GM10248 (cell line): Measurements from ENCODE around the gene MAPRE2.

Source experiments
- CTCF ChIA-PET: fragments of 300-600 bp; sonication (Branson Sonifier 250); formaldehyde crosslinking; extraction: SDS; loops from one replicate; lab custom pipeline; 2021; ENCODE audit warnings: antibody characterized with exemption; lab: Yijun Ruan, JAX
- POLR2A ChIA-PET: fragments of 350-650 bp; sonication (Branson Sonifier 250); formaldehyde crosslinking; extraction: SDS; loops from one replicate; lab custom pipeline; 2020; ENCODE audit warnings: antibody characterized with exemption; lab: Yijun Ruan, JAX
- DNase-seq: peaks from one replicate; pipeline ENCODE4 v3.0.0; 2012; ENCODE audit errors: extremely low spot score
- TF ChIP-seq, protein P1 (sequence below): IDR thresholded peaks from 2 replicates; pipeline ENCODE4 v1.5.1; 2012; ENCODE audit warnings: mild to moderate bottlenecking, low read depth; ENCODE audit errors: extremely low read depth, missing control alignments, control extremely low read depth

The MAPRE2 gene

DNA sequence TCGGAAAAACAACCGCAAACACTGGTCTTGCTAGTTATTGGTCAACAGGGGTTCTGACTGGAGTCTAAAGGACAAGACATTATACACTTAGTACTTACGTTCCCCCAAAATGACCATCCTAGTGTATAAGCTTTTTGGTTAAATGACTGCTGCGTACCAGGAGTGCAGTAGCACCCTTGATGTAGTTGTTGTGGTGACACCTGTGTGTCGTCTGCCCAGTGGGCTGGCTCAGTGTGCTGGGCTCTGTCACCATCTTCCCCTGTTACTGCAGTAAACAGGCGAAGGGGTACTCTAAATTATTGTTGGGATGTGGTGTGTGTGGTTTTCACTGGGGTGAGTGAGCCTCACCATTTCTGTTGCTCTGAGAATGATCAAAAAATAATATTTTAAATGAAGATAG is 76.2 kb downstream of the MAPRE2 start:
- ChIA-PET CTCF (no interaction called here), POLR2A (no interaction called here)
- TF ChIP-seq, protein P1, sequence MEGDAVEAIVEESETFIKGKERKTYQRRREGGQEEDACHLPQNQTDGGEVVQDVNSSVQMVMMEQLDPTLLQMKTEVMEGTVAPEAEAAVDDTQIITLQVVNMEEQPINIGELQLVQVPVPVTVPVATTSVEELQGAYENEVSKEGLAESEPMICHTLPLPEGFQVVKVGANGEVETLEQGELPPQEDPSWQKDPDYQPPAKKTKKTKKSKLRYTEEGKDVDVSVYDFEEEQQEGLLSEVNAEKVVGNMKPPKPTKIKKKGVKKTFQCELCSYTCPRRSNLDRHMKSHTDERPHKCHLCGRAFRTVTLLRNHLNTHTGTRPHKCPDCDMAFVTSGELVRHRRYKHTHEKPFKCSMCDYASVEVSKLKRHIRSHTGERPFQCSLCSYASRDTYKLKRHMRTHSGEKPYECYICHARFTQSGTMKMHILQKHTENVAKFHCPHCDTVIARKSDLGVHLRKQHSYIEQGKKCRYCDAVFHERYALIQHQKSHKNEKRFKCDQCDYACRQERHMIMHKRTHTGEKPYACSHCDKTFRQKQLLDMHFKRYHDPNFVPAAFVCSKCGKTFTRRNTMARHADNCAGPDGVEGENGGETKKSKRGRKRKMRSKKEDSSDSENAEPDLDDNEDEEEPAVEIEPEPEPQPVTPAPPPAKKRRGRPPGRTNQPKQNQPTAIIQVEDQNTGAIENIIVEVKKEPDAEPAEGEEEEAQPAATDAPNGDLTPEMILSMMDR, result no peak
- no peak for DNase-seq

DNA sequence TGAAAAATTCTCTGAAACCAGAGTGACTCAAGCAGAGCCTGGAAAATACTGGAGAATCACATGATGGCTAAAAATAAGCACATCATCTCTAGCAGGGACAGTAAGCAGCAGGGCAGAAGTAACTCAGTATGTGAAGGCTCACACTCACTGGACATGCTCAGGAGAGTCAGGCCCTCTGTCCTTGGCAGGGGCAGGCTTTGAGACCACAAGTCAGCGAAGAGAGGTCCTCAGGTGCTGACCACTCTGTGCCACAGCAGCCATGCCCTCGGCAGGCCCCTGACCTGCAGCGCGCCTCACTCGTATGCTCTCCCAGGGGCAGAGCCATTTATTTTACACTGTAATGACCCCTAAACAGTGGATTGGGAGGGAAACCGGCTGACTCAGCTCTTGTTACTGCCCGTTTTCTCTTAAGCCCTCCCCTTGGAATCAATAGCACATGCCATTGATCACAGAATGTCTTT is 76.8 kb downstream of the MAPRE2 start:
- ChIA-PET CTCF (interaction anchor here (1.2 kb wide), 1 partner anchor 18 kb away, joined by 3 read pairs; no protein-coding TSS in a partner anchor), POLR2A (no interaction called here)
- TF ChIP-seq, protein P1, result no peak
- no peak for DNase-seq

DNA sequence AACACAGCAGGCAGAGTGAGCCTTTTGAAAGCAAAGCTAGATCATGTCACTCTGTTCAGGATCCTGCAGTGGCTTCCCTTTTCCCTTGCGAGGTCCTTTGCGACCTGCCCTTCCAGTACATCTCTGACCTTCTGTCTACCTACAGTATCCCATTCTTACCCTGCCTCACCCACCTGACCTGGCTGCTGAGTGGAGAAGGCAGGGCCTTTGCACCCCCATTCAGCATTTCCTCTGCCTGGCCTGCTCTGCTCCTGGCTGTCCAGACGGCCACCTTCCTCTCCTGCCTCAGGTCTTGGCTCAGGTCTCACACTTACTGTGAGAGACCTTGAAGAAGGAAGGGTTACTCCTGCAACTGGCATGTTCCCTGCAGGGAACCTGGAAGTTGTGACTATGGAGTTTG is 77.4 kb downstream of the MAPRE2 start:
- DNase-seq, result no peak
- ChIA-PET POLR2A (no interaction called here), CTCF (interaction anchor here (1.2 to 3.4 kb wide), 2 partner anchors 18 to 26 kb away, joined by 3 to 17 read pairs; no protein-coding TSS in a partner anchor)
- TF ChIP-seq, protein P1, result no peak

DNA sequence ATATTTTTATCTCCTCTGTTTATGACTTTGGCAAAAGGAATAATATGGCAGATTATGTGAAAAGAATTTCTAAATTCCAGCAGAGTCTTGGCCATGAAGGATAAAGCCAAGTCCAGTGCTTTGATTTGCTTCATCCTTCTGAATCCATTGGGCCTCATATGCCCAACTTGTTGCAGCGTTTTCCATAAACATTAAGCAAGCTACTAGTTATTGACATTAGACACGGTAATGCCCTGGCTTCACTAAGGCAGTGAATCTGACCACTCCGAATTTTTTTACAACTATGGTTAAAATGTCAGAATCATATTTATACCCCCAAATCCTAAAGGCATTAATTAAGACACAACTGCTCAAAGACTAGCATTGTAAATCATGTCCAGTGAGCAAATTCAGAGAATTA is 79.8 kb downstream of the MAPRE2 start:
- ChIA-PET POLR2A (no interaction called here), CTCF (interaction anchor here (1.1 to 4.8 kb wide), 4 partner anchors 10 to 23 kb away, joined by 4 to 23 read pairs (median 11); no protein-coding TSS in a partner anchor)

DNA sequence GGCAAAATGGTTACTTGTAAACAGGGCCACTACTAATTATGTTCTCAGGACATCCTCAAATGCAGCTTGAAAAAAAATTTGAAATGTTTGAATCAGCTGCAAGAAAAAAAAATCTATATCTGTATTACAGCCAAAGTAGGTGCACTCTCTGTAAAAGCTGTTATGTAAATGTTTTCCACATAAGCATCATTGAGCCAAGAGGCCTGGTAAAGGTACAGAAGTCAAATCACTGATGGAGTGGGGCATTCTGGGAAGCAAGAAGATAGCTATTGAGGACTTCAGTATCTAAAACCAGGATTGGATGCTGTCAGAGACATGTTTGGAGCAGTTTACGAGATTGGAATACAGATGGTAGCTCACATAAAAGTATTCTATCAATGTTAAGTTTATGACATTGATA is 80.3 kb downstream of the MAPRE2 start:
- TF ChIP-seq, protein P1, result no peak
- CTCF ChIA-PET, result interaction anchor here (1.1 to 4.8 kb wide), 6 partner anchors 11 to 75 kb away, joined by 4 to 23 read pairs (median 10); no protein-coding TSS in a partner anchor
- no peak for DNase-seq
- POLR2A ChIA-PET, result no interaction called here

More for the DNA sequence above, 79.8 kb downstream of the MAPRE2 start:
- no peak for DNase-seq
- TF ChIP-seq, protein P1, result no peak

DNA sequence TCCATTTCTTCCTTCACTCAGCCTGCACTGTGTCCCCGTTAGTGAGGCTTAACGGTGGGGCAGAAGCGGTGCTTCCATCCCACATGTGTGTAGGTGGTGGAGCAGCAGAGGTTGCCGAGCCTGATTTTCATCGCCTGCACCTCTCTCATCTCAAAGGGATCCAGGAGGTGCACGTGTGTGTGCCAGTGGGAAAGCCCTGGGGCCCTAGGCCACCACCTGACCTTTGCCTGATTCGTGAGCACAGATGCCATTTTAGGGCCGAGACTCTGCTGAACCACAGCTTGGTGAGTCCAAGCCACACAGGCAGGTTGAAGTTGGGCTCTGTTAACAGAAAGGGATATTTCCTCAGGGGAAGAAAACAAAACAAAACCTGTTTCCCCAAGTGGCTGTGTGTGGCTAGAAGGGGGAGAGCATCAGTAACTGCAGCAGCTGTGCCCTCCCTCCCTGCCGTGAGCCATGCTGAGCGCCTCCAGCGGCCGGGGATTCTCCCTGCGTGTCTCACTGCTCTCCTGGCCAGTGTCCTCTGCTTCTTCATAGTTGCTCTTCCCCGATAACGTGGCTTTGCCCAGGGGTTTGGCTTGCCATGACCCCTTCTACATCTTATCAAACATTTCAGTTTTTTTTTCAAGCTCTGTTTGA is 81.5 kb downstream of the MAPRE2 start:
- POLR2A ChIA-PET, result no interaction called here
- CTCF ChIA-PET, result interaction anchor here (0.7 to 4.8 kb wide), 12 partner anchors 8 to 116 kb away, joined by 3 to 23 read pairs (median 4); no protein-coding TSS in a partner anchor
- TF ChIP-seq, protein P1, result peak; percentile 27
- no peak for DNase-seq
